ENCODE measurements around the gene KSR2.

Gene KSR2

DNA sequence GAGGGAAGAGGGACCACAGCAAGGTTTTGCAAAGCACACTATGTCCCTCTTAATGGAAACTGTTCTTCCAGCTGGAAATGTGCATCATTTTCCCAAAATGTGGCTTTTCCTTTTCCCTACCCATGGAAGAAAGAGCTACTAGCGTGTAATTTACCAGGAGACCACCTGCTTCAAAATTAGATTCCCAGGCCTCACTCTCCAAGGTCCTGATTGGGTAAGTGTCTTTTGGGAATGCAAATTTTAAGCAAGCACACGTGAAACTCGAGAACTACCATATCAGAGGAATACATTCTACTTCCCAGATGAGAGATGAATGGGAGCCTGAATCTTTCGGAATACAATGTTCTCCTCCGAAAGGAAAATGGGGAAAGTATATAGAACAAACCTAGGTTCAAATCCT is 405.8 kb downstream of the KSR2 start:
- Histone ChIP-seq H3K4me1 (ENCODE audit: control insufficient read depth, low read length) (no peaks in the 10 kb centered on the region), H3K9me3 (ENCODE audit: control insufficient read depth, insufficient read depth, low read length) (no peaks in the 10 kb centered on the region), H3K79me2 (ENCODE audit: control insufficient read depth, low read length) (no peaks in the 10 kb centered on the region), H3K27me3 (ENCODE audit: control insufficient read depth, low read length) (peaks cover 6% of the 10 kb centered on the region; the same call in 1 of the 2 replicates), H3F3A (ENCODE audit: control insufficient read depth, insufficient read depth) (no peaks in the 10 kb centered on the region), H3K36me3 (ENCODE audit: control insufficient read depth, low read length) (no peaks in the 10 kb centered on the region), H3K4me3 (ENCODE audit: low read length) (no peak overlapping the region), H4K20me1 (ENCODE audit: control insufficient read depth, insufficient read depth, low read depth, low read length) (no peaks in the 10 kb centered on the region), H3K9me2 (replicated peaks; ENCODE audit: control insufficient read depth, low read length) (no peaks in the 10 kb centered on the region), H3K27ac (ENCODE audit: low read depth, low read length) (no peak overlapping the region), H3K4me2 (ENCODE audit: low read length) (no peak overlapping the region)
- no peak for TF ChIP-seq EZH2phosphoT487 (IDR thresholded peaks at IDR 0.05; ENCODE audit: borderline replicate concordance, low read length)
- TF ChIP-seq, protein P1, sequence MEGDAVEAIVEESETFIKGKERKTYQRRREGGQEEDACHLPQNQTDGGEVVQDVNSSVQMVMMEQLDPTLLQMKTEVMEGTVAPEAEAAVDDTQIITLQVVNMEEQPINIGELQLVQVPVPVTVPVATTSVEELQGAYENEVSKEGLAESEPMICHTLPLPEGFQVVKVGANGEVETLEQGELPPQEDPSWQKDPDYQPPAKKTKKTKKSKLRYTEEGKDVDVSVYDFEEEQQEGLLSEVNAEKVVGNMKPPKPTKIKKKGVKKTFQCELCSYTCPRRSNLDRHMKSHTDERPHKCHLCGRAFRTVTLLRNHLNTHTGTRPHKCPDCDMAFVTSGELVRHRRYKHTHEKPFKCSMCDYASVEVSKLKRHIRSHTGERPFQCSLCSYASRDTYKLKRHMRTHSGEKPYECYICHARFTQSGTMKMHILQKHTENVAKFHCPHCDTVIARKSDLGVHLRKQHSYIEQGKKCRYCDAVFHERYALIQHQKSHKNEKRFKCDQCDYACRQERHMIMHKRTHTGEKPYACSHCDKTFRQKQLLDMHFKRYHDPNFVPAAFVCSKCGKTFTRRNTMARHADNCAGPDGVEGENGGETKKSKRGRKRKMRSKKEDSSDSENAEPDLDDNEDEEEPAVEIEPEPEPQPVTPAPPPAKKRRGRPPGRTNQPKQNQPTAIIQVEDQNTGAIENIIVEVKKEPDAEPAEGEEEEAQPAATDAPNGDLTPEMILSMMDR (IDR thresholded peaks at IDR 0.05; ENCODE audit: low read depth, low read length, poor library complexity, severe bottlenecking): no peak

DNA sequence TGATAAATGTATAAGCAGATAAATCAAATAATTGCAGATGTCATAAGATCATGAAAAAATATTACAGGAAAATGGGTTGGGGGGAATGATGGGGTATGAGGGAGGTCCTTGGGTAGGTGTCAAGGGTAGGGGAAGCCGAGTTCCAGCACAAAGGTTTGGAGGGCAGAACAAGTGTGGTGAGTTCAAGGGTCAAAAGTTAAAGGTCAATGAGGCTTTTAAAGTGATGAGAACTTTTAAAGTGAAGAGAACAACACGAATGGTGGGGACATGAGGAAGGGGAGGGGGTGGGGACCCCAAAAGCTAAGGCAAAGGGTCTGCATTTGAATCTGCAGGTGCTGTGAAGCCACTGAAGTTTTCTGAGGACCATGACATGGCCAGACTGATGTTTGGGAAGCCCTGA is 406.8 kb downstream of the KSR2 start:
- Histone ChIP-seq H3K9me3 (ENCODE audit: control insufficient read depth, insufficient read depth, low read length) (no peaks in the 10 kb centered on the region), H3K9me2 (replicated peaks; ENCODE audit: control insufficient read depth, low read length) (no peaks in the 10 kb centered on the region), H3K4me3 (ENCODE audit: low read length) (no peak overlapping the region), H3K27me3 (ENCODE audit: control insufficient read depth, low read length) (no peaks in the 10 kb centered on the region), H3K79me2 (ENCODE audit: control insufficient read depth, low read length) (no peaks in the 10 kb centered on the region), H3K36me3 (ENCODE audit: control insufficient read depth, low read length) (no peaks in the 10 kb centered on the region), H3F3A (ENCODE audit: control insufficient read depth, insufficient read depth) (no peaks in the 10 kb centered on the region), H3K27ac (ENCODE audit: low read depth, low read length) (no peak overlapping the region), H4K20me1 (ENCODE audit: control insufficient read depth, insufficient read depth, low read depth, low read length) (no peaks in the 10 kb centered on the region), H3K4me1 (ENCODE audit: control insufficient read depth, low read length) (no peaks in the 10 kb centered on the region), H3K4me2 (ENCODE audit: low read length) (no peak overlapping the region)
- TF ChIP-seq, protein P1 (IDR thresholded peaks at IDR 0.05; ENCODE audit: low read depth, low read length, poor library complexity, severe bottlenecking): no peak
- TF ChIP-seq EZH2phosphoT487 (IDR thresholded peaks at IDR 0.05; ENCODE audit: borderline replicate concordance, low read length): no peak

DNA sequence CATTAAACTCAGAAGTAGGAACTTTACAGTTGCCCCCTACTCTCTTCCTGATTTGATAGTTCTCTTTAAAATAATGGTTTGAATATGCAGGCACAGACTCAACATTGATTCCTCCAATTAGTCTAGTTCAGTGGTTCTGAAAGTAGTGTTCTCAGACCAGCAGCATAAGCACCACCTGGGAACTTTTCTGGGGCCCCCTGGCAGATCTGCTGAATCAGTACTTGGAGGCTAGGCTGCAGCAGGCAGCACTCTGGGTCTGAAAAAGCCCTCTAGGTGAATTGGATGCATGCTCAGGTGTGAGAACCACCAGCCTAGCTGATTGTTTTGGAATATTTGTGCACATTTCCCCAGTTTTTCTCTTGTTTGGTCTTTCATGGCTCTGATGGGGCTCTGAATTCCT is 408.8 kb downstream of the KSR2 start:
- Histone ChIP-seq H3K9me3 (ENCODE audit: control insufficient read depth, insufficient read depth, low read length) (no peaks in the 10 kb centered on the region), H3K27me3 (ENCODE audit: control insufficient read depth, low read length) (no peaks in the 10 kb centered on the region), H3K4me3 (ENCODE audit: low read length) (no peak overlapping the region), H4K20me1 (ENCODE audit: control insufficient read depth, insufficient read depth, low read depth, low read length) (no peaks in the 10 kb centered on the region), H3F3A (ENCODE audit: control insufficient read depth, insufficient read depth) (no peaks in the 10 kb centered on the region), H3K4me1 (ENCODE audit: control insufficient read depth, low read length) (no peaks in the 10 kb centered on the region), H3K27ac (ENCODE audit: low read depth, low read length) (no peak overlapping the region), H3K79me2 (ENCODE audit: control insufficient read depth, low read length) (no peaks in the 10 kb centered on the region), H3K9me2 (replicated peaks; ENCODE audit: control insufficient read depth, low read length) (no peaks in the 10 kb centered on the region), H3K36me3 (ENCODE audit: control insufficient read depth, low read length) (no peaks in the 10 kb centered on the region), H3K4me2 (ENCODE audit: low read length) (no peak overlapping the region)
- TF ChIP-seq EZH2phosphoT487 (IDR thresholded peaks at IDR 0.05; ENCODE audit: borderline replicate concordance, low read length): no peak
- TF ChIP-seq, protein P1 (IDR thresholded peaks at IDR 0.05; ENCODE audit: low read depth, low read length, poor library complexity, severe bottlenecking): no peak

DNA sequence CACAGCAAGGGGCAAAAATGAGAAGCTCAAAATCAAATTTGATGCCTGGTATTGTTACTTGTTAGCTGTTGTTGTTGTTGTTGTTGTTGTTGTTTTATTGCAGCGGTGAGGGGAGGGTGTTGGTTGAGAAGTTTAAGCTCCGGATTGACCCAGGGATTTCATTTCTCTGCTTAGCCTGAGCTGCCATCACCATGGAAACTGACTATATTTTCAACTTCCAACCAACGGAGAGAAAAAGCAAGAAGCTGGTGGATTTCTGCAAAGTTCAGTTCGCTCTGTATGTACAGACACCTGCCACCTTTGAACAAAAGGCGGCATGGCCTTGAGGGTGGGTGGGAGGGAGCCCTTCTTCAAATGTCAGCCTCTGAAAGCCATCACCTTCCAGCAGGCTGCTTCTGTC is 412.9 kb downstream of the KSR2 start:
- Histone ChIP-seq H3K27ac (ENCODE audit: low read depth, low read length) (no peak overlapping the region), H3K9me3 (ENCODE audit: control insufficient read depth, insufficient read depth, low read length) (no peaks in the 10 kb centered on the region), H4K20me1 (ENCODE audit: control insufficient read depth, insufficient read depth, low read depth, low read length) (no peaks in the 10 kb centered on the region)

More for the DNA sequence above, 412.9 kb downstream of the KSR2 start:
- no peaks in the 10 kb centered on the region for H3F3A ChIP-seq (ENCODE audit: control insufficient read depth, insufficient read depth)
- H3K4me3 ChIP-seq (ENCODE audit: low read length): no peak overlapping the region
- H3K9me2 ChIP-seq (replicated peaks; ENCODE audit: control insufficient read depth, low read length): no peaks in the 10 kb centered on the region
- no peaks in the 10 kb centered on the region for H3K4me1 ChIP-seq (ENCODE audit: control insufficient read depth, low read length)
- no peaks in the 10 kb centered on the region for H3K36me3 ChIP-seq (ENCODE audit: control insufficient read depth, low read length)
- no peaks in the 10 kb centered on the region for H3K79me2 ChIP-seq (ENCODE audit: control insufficient read depth, low read length)
- H3K27me3 ChIP-seq (ENCODE audit: control insufficient read depth, low read length): no peaks in the 10 kb centered on the region
- H3K4me2 ChIP-seq (ENCODE audit: low read length): no peak overlapping the region
- TF ChIP-seq EZH2phosphoT487 (IDR thresholded peaks at IDR 0.05; ENCODE audit: borderline replicate concordance, low read length): no peak
- TF ChIP-seq, protein P1 (IDR thresholded peaks at IDR 0.05; ENCODE audit: low read depth, low read length, poor library complexity, severe bottlenecking): no peak
